Pons (tissue), 1 donor: Measurements from ENCODE around the gene DPP10.
"Not testable (repeated sequence)": the region's sequence is repeated elsewhere in the genome, so short reads cannot be mapped to it uniquely, and the experiment has no call there.

ENCODE experiments used
- DNase-seq: peaks from one replicate; pipeline ENCODE4 v3.0.0-alpha.2; 2016; ENCODE audit warnings: low spot score

DPP10 gene

GRCh38 chr2:115440746-115441145, 998.3 kb downstream of the DPP10 start:
- not testable (repeated sequence) for DNase-seq

- no peak for DNase-seq
Observed at GRCh38 chr2:115443539-115444185, 1001.2 kb downstream of the DPP10 start.

- no peak for DNase-seq
Observed at GRCh38 chr2:115460008-115460407, 1017.6 kb downstream of the DPP10 start.

GRCh38 chr2:115480741-115481140, 1038.3 kb downstream of the DPP10 start:
- no peak for DNase-seq

- no peak for DNase-seq
Observed at GRCh38 chr2:115481842-115482241, 1039.4 kb downstream of the DPP10 start.

- DNase-seq, result no peak
Observed at GRCh38 chr2:115483666-115484065, 1041.2 kb downstream of the DPP10 start.

- no peak for DNase-seq
Observed at GRCh38 chr2:115484486-115484885, 1042.0 kb downstream of the DPP10 start.

- no peak for DNase-seq
Observed at GRCh38 chr2:115484983-115485382, 1042.5 kb downstream of the DPP10 start.

GRCh38 chr2:115491186-115491793, 1048.8 kb downstream of the DPP10 start:
- DNase-seq, result no peak

- no peak for DNase-seq
Observed at GRCh38 chr2:115505331-115505730, 1062.9 kb downstream of the DPP10 start.

GRCh38 chr2:115520727-115521126, 1078.3 kb downstream of the DPP10 start:
- DNase-seq, result no peak

- no peak for DNase-seq
Observed at GRCh38 chr2:115524452-115524851, 1082.0 kb downstream of the DPP10 start.

GRCh38 chr2:115529627-115530026, 1087.2 kb downstream of the DPP10 start:
- no peak for DNase-seq

- DNase-seq, result no peak
Observed at GRCh38 chr2:115533081-115533480, 1090.6 kb downstream of the DPP10 start.

GRCh38 chr2:115541814-115542213, 1099.4 kb downstream of the DPP10 start:
- DNase-seq, result no peak

GRCh38 chr2:115542331-115542730, 1099.9 kb downstream of the DPP10 start:
- DNase-seq, result no peak

GRCh38 chr2:115543024-115543423, 1100.6 kb downstream of the DPP10 start:
- no peak for DNase-seq

GRCh38 chr2:115543461-115543860, 1101.0 kb downstream of the DPP10 start:
- no peak for DNase-seq

- DNase-seq, result no peak
Observed at GRCh38 chr2:115549611-115550130, 1107.2 kb downstream of the DPP10 start.

GRCh38 chr2:115552726-115553125, 1110.3 kb downstream of the DPP10 start:
- no peak for DNase-seq

GRCh38 chr2:115554153-115554552, 1111.7 kb downstream of the DPP10 start:
- no peak for DNase-seq

- no peak for DNase-seq
Observed at GRCh38 chr2:115558725-115559124, 1116.3 kb downstream of the DPP10 start.

- no peak for DNase-seq
Observed at GRCh38 chr2:115560666-115561065, 1118.2 kb downstream of the DPP10 start.

- no peak for DNase-seq
Observed at GRCh38 chr2:115568643-115569042, 1126.2 kb downstream of the DPP10 start.
